ENCODE measurements around the gene TTLL4. TPM values are rescaled to one million over a fixed set of nuclear protein-coding genes. Genes with fewer than 3 reads are reported as not detected.

Gene TTLL4
- total and polyA plus RNA-seq, 2 donors (not counting 1 experiment from before 2014, with no cell fraction given): 21.2 to 33.8 TPM

DNA sequence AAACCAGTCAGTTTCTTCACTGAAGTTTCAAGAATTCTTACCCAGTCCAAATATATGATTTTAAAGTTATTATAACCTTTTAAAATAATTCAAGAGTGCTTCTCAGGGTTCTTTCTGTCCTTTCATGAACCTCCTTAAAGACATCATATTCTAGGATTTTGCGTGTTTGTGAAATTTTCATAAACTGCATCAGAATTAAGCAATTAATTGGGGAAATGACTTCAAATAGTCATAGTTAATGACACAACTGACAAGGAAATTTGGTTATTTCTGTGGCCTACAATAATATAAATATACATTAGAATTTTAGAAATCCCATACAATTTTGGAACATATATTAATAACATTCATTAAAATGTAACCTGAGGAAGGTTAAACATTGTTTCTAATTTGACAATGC, 81.8 kb downstream of the TTLL4 start:
- peaks cover 4% of the 10 kb centered on the region for H3K9me3 Mint-ChIP-seq (ENCODE audit: insufficient read depth)
- no peaks in the 10 kb centered on the region for H3K4me1 Mint-ChIP-seq
- H3K4me1 ChIP-seq (ENCODE audit: control insufficient read depth in 2 of 2, insufficient read depth in 2 of 2, low read length in 2 of 2): no peaks in the 10 kb centered on the region
- H3K27me3 Mint-ChIP-seq: peaks cover 40% of the 10 kb centered on the region
- H3K27me3 ChIP-seq (replicated peaks in 1 of 4; ENCODE audit: control extremely low read depth in 1 of 4, control insufficient read depth in 3 of 4, insufficient read depth in 4 of 4, low read length in 3 of 4): peaks cover 0 to 11% (median 0%) of the 10 kb centered on the region in 4 experiments
- WGBS (ENCODE audit: insufficient coverage): no CpG with 5 or more reads among the region's 1 CpG
- DNase-seq (no peak), ATAC-seq (ENCODE audit: low read depth) (no peak)
- POLR2A ChIA-PET: no interaction called here
- H3K9ac ChIP-seq (ENCODE audit: low read length): no peak overlapping the region
- no peak overlapping the region for H3K27ac ChIP-seq (ENCODE audit: low read length in 2 of 2)
- no peak for TF ChIP-seq EZH2 (IDR thresholded peaks at IDR 0.05; ENCODE audit: borderline replicate concordance, insufficient read depth, low read depth, low read length, poor library complexity, severe bottlenecking)
- TF ChIP-seq, protein P1, sequence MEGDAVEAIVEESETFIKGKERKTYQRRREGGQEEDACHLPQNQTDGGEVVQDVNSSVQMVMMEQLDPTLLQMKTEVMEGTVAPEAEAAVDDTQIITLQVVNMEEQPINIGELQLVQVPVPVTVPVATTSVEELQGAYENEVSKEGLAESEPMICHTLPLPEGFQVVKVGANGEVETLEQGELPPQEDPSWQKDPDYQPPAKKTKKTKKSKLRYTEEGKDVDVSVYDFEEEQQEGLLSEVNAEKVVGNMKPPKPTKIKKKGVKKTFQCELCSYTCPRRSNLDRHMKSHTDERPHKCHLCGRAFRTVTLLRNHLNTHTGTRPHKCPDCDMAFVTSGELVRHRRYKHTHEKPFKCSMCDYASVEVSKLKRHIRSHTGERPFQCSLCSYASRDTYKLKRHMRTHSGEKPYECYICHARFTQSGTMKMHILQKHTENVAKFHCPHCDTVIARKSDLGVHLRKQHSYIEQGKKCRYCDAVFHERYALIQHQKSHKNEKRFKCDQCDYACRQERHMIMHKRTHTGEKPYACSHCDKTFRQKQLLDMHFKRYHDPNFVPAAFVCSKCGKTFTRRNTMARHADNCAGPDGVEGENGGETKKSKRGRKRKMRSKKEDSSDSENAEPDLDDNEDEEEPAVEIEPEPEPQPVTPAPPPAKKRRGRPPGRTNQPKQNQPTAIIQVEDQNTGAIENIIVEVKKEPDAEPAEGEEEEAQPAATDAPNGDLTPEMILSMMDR (IDR thresholded peaks at IDR 0.05): no peak
- CTCF ChIA-PET: no interaction called here
- H3K4me3 Mint-ChIP-seq: no peak overlapping the region
- H3K9me3 ChIP-seq (ENCODE audit: control extremely low read depth in 1 of 3, control insufficient read depth in 2 of 3, insufficient read depth in 1 of 3, low read length in 2 of 3): no peaks in the 10 kb centered on the region
- H4K20me1 ChIP-seq (ENCODE audit: control insufficient read depth, insufficient read depth, low read length, poor library complexity, severe bottlenecking): no peaks in the 10 kb centered on the region
- no peak overlapping the region for H2AFZ ChIP-seq (ENCODE audit: insufficient read depth, low read depth, low read length, poor library complexity, severe bottlenecking)
- intact Hi-C loops (cut with micrococcal nuclease): no loop called here
- no peak overlapping the region for H3K4me2 ChIP-seq (replicated peaks; ENCODE audit: low read depth, low read length, poor library complexity, severe bottlenecking)
- H3K27ac Mint-ChIP-seq: no peak overlapping the region
- H3K36me3 ChIP-seq (replicated peaks in 1 of 2; ENCODE audit: control extremely low read depth in 1 of 2, control insufficient read depth in 1 of 2, extremely low read depth in 1 of 2, insufficient read depth in 2 of 2, low read length in 1 of 2): no peaks in the 10 kb centered on the region
- no peaks in the 10 kb centered on the region for H3K79me2 ChIP-seq (ENCODE audit: control insufficient read depth, insufficient read depth, low read length)
- no peak overlapping the region for H3K4me3 ChIP-seq (ENCODE audit: control extremely low read depth in 1 of 5, extremely low read depth in 1 of 5, insufficient read depth in 1 of 5, low read depth in 2 of 5, low read length in 4 of 5)

DNA sequence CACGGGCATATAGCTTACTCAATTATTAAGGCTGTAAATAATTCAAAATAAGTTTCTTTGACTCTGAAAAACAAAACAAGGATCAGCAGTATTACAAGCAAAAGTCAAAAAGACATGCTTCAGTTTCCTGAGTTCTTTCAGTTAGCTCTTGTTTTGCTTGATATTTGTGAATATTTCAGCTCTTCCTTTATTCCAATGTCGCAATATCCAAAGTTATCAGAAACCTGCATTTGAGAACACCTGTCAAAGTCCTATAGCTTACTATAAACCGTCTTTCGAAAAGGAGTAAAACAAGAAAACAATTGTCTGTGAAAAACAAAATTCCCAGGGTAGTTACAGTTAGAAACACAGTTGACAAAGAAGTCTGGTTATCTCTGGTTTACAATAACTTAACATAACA, 86.1 kb downstream of the TTLL4 start:
- no peak overlapping the region for H3K4me2 ChIP-seq (replicated peaks; ENCODE audit: low read depth, low read length, poor library complexity, severe bottlenecking)
- no peak overlapping the region for H3K9ac ChIP-seq (ENCODE audit: low read length)
- no peak overlapping the region for H3K4me3 ChIP-seq (ENCODE audit: control extremely low read depth in 1 of 5, extremely low read depth in 1 of 5, insufficient read depth in 1 of 5, low read depth in 2 of 5, low read length in 4 of 5)
- H3K9me3 Mint-ChIP-seq (ENCODE audit: insufficient read depth): no peaks in the 10 kb centered on the region
- CTCF ChIA-PET: no interaction called here
- no peak overlapping the region for H2AFZ ChIP-seq (ENCODE audit: insufficient read depth, low read depth, low read length, poor library complexity, severe bottlenecking)
- no peaks in the 10 kb centered on the region for H3K36me3 ChIP-seq (replicated peaks in 1 of 2; ENCODE audit: control extremely low read depth in 1 of 2, control insufficient read depth in 1 of 2, extremely low read depth in 1 of 2, insufficient read depth in 2 of 2, low read length in 1 of 2)
- no peaks in the 10 kb centered on the region for H3K9me3 ChIP-seq (ENCODE audit: control extremely low read depth in 1 of 3, control insufficient read depth in 2 of 3, insufficient read depth in 1 of 3, low read length in 2 of 3)
- H3K27me3 Mint-ChIP-seq: peaks cover 34% of the 10 kb centered on the region
- no peak overlapping the region for H3K27ac ChIP-seq (ENCODE audit: low read length in 2 of 2)
- ATAC-seq (ENCODE audit: low read depth) (no peak), DNase-seq (no peak)
- H3K79me2 ChIP-seq (ENCODE audit: control insufficient read depth, insufficient read depth, low read length): no peaks in the 10 kb centered on the region
- POLR2A ChIA-PET: no interaction called here
- H3K4me3 Mint-ChIP-seq: no peak overlapping the region
- H3K27me3 ChIP-seq (replicated peaks in 1 of 4; ENCODE audit: control extremely low read depth in 1 of 4, control insufficient read depth in 3 of 4, insufficient read depth in 4 of 4, low read length in 3 of 4): peaks cover 0 to 25% (median 4%) of the 10 kb centered on the region in 4 experiments
- WGBS (ENCODE audit: insufficient coverage): no CpG with 5 or more reads among the region's 4 CpGs
- no peak overlapping the region for H3K27ac Mint-ChIP-seq
- intact Hi-C loops (cut with micrococcal nuclease): no loop called here
- no peaks in the 10 kb centered on the region for H3K4me1 Mint-ChIP-seq
- no peaks in the 10 kb centered on the region for H3K4me1 ChIP-seq (ENCODE audit: control insufficient read depth in 2 of 2, insufficient read depth in 2 of 2, low read length in 2 of 2)
- H4K20me1 ChIP-seq (ENCODE audit: control insufficient read depth, insufficient read depth, low read length, poor library complexity, severe bottlenecking): no peaks in the 10 kb centered on the region
- TF ChIP-seq, protein P1 (IDR thresholded peaks at IDR 0.05): no peak
- no peak for TF ChIP-seq EZH2 (IDR thresholded peaks at IDR 0.05; ENCODE audit: borderline replicate concordance, insufficient read depth, low read depth, low read length, poor library complexity, severe bottlenecking)
